ENCODE measurements around the gene PLEKHN1.
A peak's percentile ranks its signal among the peaks of the same experiment; 100 is the strongest.

Gene PLEKHN1

GRCh38 chr1:995665-996633, 29.7 kb downstream of the PLEKHN1 start:
- no peak overlapping the region for H3K27ac ChIP-seq (ENCODE audit: insufficient read depth in 1 of 2, low read depth in 1 of 2, low read length in 2 of 2, poor library complexity in 1 of 2, severe bottlenecking in 2 of 2)
- H3K9me3 ChIP-seq (ENCODE audit: control extremely low read depth in 1 of 5, control insufficient read depth in 4 of 5, insufficient read depth in 2 of 5, low read depth in 1 of 5, low read length in 4 of 5), result peaks cover 0 to 16% (median 3%) of the 10 kb centered on the region in 5 experiments
- peaks cover 0 to 35% (median 34%) of the 10 kb centered on the region in 4 experiments for H3K4me1 ChIP-seq (ENCODE audit: control extremely low read depth in 1 of 4, control insufficient read depth in 4 of 4, insufficient read depth in 4 of 4, low read length in 3 of 4)
- peaks cover 0 to 72% (median 10%) of the 10 kb centered on the region in 5 experiments for H3K27me3 ChIP-seq (replicated peaks in 2 of 5; ENCODE audit: control insufficient read depth in 4 of 5, insufficient read depth in 5 of 5, low read length in 4 of 5)
- CTCF ChIA-PET, result interaction anchor here (0.8 to 6.5 kb wide), 3 partner anchors 13 to 22 kb away, joined by 3 to 58 read pairs (median 9); partner anchors contain the start of gene PERM1
- peak in 2 of 3 donors; percentile 61 for DNase-seq
- 32% methylated on average over 15 of the region's 30 CpGs for WGBS (ENCODE audit: insufficient coverage)
- H3K36me3 ChIP-seq (ENCODE audit: control insufficient read depth in 4 of 4, insufficient read depth in 4 of 4, low read length in 3 of 4), result no peaks in the 10 kb centered on the region
- POLR2A ChIA-PET, result interaction anchor here (1.0 kb wide), 1 partner anchor 15 kb away, joined by 3 read pairs; no protein-coding TSS in a partner anchor
- no peak overlapping the region for H3K4me3 ChIP-seq (ENCODE audit: control insufficient read depth in 1 of 7, extremely low read depth in 1 of 7, insufficient read depth in 4 of 7, low read depth in 2 of 7, low read length in 6 of 7)

GRCh38 chr1:996851-997712, 30.8 kb downstream of the PLEKHN1 start:
- Histone ChIP-seq H3K36me3 (ENCODE audit: control insufficient read depth in 4 of 4, insufficient read depth in 4 of 4, low read length in 3 of 4) (no peaks in the 10 kb centered on the region), H3K4me1 (ENCODE audit: control extremely low read depth in 1 of 4, control insufficient read depth in 4 of 4, insufficient read depth in 4 of 4, low read length in 3 of 4) (peaks cover 0 to 45% (median 43%) of the 10 kb centered on the region in 4 experiments), H3K27ac (ENCODE audit: insufficient read depth in 1 of 2, low read depth in 1 of 2, low read length in 2 of 2, poor library complexity in 1 of 2, severe bottlenecking in 2 of 2) (no peak overlapping the region), H3K4me3 (ENCODE audit: control insufficient read depth in 1 of 7, extremely low read depth in 1 of 7, insufficient read depth in 4 of 7, low read depth in 2 of 7, low read length in 6 of 7) (no peak overlapping the region), H3K27me3 (replicated peaks in 2 of 5; ENCODE audit: control insufficient read depth in 4 of 5, insufficient read depth in 5 of 5, low read length in 4 of 5) (peaks cover 0 to 80% (median 14%) of the 10 kb centered on the region in 5 experiments), H3K9me3 (ENCODE audit: control extremely low read depth in 1 of 5, control insufficient read depth in 4 of 5, insufficient read depth in 2 of 5, low read depth in 1 of 5, low read length in 4 of 5) (peaks cover 0 to 10% (median 0%) of the 10 kb centered on the region in 5 experiments)
- CTCF ChIA-PET, result interaction anchor here (0.9 to 1.4 kb wide), 5 partner anchors 9 to 30 kb away, joined by 3 to 9 read pairs (median 5); no protein-coding TSS in a partner anchor
- POLR2A ChIA-PET, result interaction anchor here (0.8 kb wide), 1 partner anchor 14 kb away, joined by 3 read pairs; no protein-coding TSS in a partner anchor
- peak in 1 of 3 donors; percentile 20 for DNase-seq
- 54% methylated on average over 17 of the region's 24 CpGs for WGBS (ENCODE audit: insufficient coverage)

GRCh38 chr1:997713-997992, 31.4 kb downstream of the PLEKHN1 start:
- Histone ChIP-seq H3K9me3 (ENCODE audit: control extremely low read depth in 1 of 5, control insufficient read depth in 4 of 5, insufficient read depth in 2 of 5, low read depth in 1 of 5, low read length in 4 of 5) (peaks cover 0 to 6% (median 0%) of the 10 kb centered on the region in 5 experiments), H3K36me3 (ENCODE audit: control insufficient read depth in 4 of 4, insufficient read depth in 4 of 4, low read length in 3 of 4) (no peaks in the 10 kb centered on the region), H3K4me1 (ENCODE audit: control extremely low read depth in 1 of 4, control insufficient read depth in 4 of 4, insufficient read depth in 4 of 4, low read length in 3 of 4) (peaks cover 0 to 45% (median 43%) of the 10 kb centered on the region in 4 experiments), H3K27ac (ENCODE audit: insufficient read depth in 1 of 2, low read depth in 1 of 2, low read length in 2 of 2, poor library complexity in 1 of 2, severe bottlenecking in 2 of 2) (no peak overlapping the region), H3K27me3 (replicated peaks in 2 of 5; ENCODE audit: control insufficient read depth in 4 of 5, insufficient read depth in 5 of 5, low read length in 4 of 5) (peaks cover 0 to 81% (median 14%) of the 10 kb centered on the region in 5 experiments), H3K4me3 (ENCODE audit: control insufficient read depth in 1 of 7, extremely low read depth in 1 of 7, insufficient read depth in 4 of 7, low read depth in 2 of 7, low read length in 6 of 7) (no peak overlapping the region)
- ChIA-PET POLR2A (interaction anchor here (0.8 kb wide), 1 partner anchor 14 kb away, joined by 3 read pairs; no protein-coding TSS in a partner anchor), CTCF (interaction anchor here (0.9 to 1.4 kb wide), 5 partner anchors 9 to 29 kb away, joined by 3 to 9 read pairs (median 5); no protein-coding TSS in a partner anchor)
- 37% methylated on average over 3 of the region's 3 CpGs for WGBS (ENCODE audit: insufficient coverage)
- DNase-seq, result no peak

- ChIA-PET POLR2A (interaction anchor here (0.8 kb wide), 1 partner anchor 15 kb away, joined by 3 read pairs; no protein-coding TSS in a partner anchor), CTCF (interaction anchor here (0.9 to 1.4 kb wide), 4 partner anchors 17 to 29 kb away, joined by 3 to 6 read pairs (median 3); no protein-coding TSS in a partner anchor)
- Histone ChIP-seq H3K27ac (ENCODE audit: insufficient read depth in 1 of 2, low read depth in 1 of 2, low read length in 2 of 2, poor library complexity in 1 of 2, severe bottlenecking in 2 of 2) (no peak overlapping the region), H3K9me3 (ENCODE audit: control extremely low read depth in 1 of 5, control insufficient read depth in 4 of 5, insufficient read depth in 2 of 5, low read depth in 1 of 5, low read length in 4 of 5) (peaks cover 0 to 1% (median 0%) of the 10 kb centered on the region in 5 experiments), H3K4me3 (ENCODE audit: control insufficient read depth in 1 of 7, extremely low read depth in 1 of 7, insufficient read depth in 4 of 7, low read depth in 2 of 7, low read length in 6 of 7) (peak overlapping the region in 2 of 7 experiments; percentile 52 to 57), H3K4me1 (ENCODE audit: control extremely low read depth in 1 of 4, control insufficient read depth in 4 of 4, insufficient read depth in 4 of 4, low read length in 3 of 4) (peaks cover 0 to 45% (median 43%) of the 10 kb centered on the region in 4 experiments), H3K36me3 (ENCODE audit: control insufficient read depth in 4 of 4, insufficient read depth in 4 of 4, low read length in 3 of 4) (no peaks in the 10 kb centered on the region), H3K27me3 (replicated peaks in 2 of 5; ENCODE audit: control insufficient read depth in 4 of 5, insufficient read depth in 5 of 5, low read length in 4 of 5) (peaks cover 0 to 82% (median 14%) of the 10 kb centered on the region in 5 experiments)
- WGBS (ENCODE audit: insufficient coverage), result 8% methylated on average over 59 of the region's 75 CpGs
- DNase-seq, result peak in 2 of 3 donors; percentile 42 to 47
Measured at GRCh38 chr1:997993-998744, 31.9 kb downstream of the PLEKHN1 start.

GRCh38 chr1:998745-998994, 32.4 kb downstream of the PLEKHN1 start:
- Histone ChIP-seq H3K9me3 (ENCODE audit: control extremely low read depth in 1 of 5, control insufficient read depth in 4 of 5, insufficient read depth in 2 of 5, low read depth in 1 of 5, low read length in 4 of 5) (no peaks in the 10 kb centered on the region), H3K27ac (ENCODE audit: insufficient read depth in 1 of 2, low read depth in 1 of 2, low read length in 2 of 2, poor library complexity in 1 of 2, severe bottlenecking in 2 of 2) (no peak overlapping the region), H3K4me1 (ENCODE audit: control extremely low read depth in 1 of 4, control insufficient read depth in 4 of 4, insufficient read depth in 4 of 4, low read length in 3 of 4) (peaks cover 0 to 45% (median 44%) of the 10 kb centered on the region in 4 experiments), H3K4me3 (ENCODE audit: control insufficient read depth in 1 of 7, extremely low read depth in 1 of 7, insufficient read depth in 4 of 7, low read depth in 2 of 7, low read length in 6 of 7) (peak overlapping the region in 6 of 7 experiments; percentile 15 to 66 (median 48)), H3K27me3 (replicated peaks in 2 of 5; ENCODE audit: control insufficient read depth in 4 of 5, insufficient read depth in 5 of 5, low read length in 4 of 5) (peaks cover 0 to 82% (median 14%) of the 10 kb centered on the region in 5 experiments), H3K36me3 (ENCODE audit: control insufficient read depth in 4 of 4, insufficient read depth in 4 of 4, low read length in 3 of 4) (no peaks in the 10 kb centered on the region)
- DNase-seq, result no peak
- ChIA-PET POLR2A (no interaction called here), CTCF (interaction anchor here (1.3 to 1.4 kb wide), 2 partner anchors 16 to 18 kb away, joined by 3 read pairs; no protein-coding TSS in a partner anchor)
- 0% methylated on average over 10 of the region's 27 CpGs for WGBS (ENCODE audit: insufficient coverage)

Data from common myeloid progenitor, CD34-positive (primary cell).